Loucy (cell line): ENCODE data around the gene PPM1B.

Experiments used
- H2AFZ ChIP-seq: fragments of 200-600 bp; sonication (generic); 2 replicates; pipeline ENCODE4 v1.6.0; 2016; ENCODE audit warnings: antibody characterized with exemption, mild to moderate bottlenecking, low read length, moderate library complexity
- H3F3A ChIP-seq: fragments of 200-600 bp; 2 replicates; pipeline ENCODE4 v1.6.0; 2016; ENCODE audit warnings: antibody characterized with exemption, low read depth, mild to moderate bottlenecking
- H3K27me3 ChIP-seq: fragments of 200-600 bp; sonication (generic); 2 replicates; pipeline ENCODE4 v1.6.1; 2014; ENCODE audit warnings: low read length, mild to moderate bottlenecking; ENCODE audit not compliant: insufficient read depth, poor library complexity, severe bottlenecking
- H3K36me3 ChIP-seq: fragments of 200-600 bp; sonication (generic); 2 replicates; pipeline ENCODE4 v1.6.1; 2016; ENCODE audit warnings: low read length; ENCODE audit not compliant: insufficient read depth
- H3K4me1 ChIP-seq: fragments of 200-600 bp; sonication (generic); 2 replicates; pipeline ENCODE4 v1.5.1; 2014; ENCODE audit warnings: low read length, mild to moderate bottlenecking; ENCODE audit not compliant: insufficient read depth, poor library complexity, severe bottlenecking
- H3K4me2 ChIP-seq: fragments of 200-600 bp; sonication (generic); 2 replicates; pipeline ENCODE4 v1.6.0; 2014; ENCODE audit warnings: antibody characterized with exemption, low read length, low read depth, mild to moderate bottlenecking; ENCODE audit not compliant: poor library complexity, severe bottlenecking
- H3K4me3 ChIP-seq: fragments of 200-600 bp; sonication (generic); 2 replicates; pipeline ENCODE4 v1.5.1; 2014; ENCODE audit warnings: low read length, mild to moderate bottlenecking, mixed read lengths; ENCODE audit not compliant: poor library complexity, severe bottlenecking
- H3K79me2 ChIP-seq: fragments of 200-600 bp; sonication (generic); 2 replicates; pipeline ENCODE4 v1.6.1; 2014; ENCODE audit warnings: low read length; ENCODE audit not compliant: insufficient read depth
- H3K9ac ChIP-seq: fragments of 200-600 bp; sonication (generic); 2 replicates; pipeline ENCODE4 v1.6.0; 2014; ENCODE audit warnings: mild to moderate bottlenecking, low read depth, low read length, moderate library complexity; ENCODE audit not compliant: poor library complexity, severe bottlenecking
- H3K9me2 ChIP-seq: fragments of 200-600 bp; sonication (generic); replicated peaks from 2 replicates; pipeline ENCODE4 v1.6.1; 2016; ENCODE audit warnings: low read depth, low read length, mixed read lengths
- H3K9me3 ChIP-seq: fragments of 200-600 bp; sonication (generic); 2 replicates; pipeline ENCODE4 v1.6.1; 2014; ENCODE audit warnings: mild to moderate bottlenecking, antibody characterized with exemption, low read length, low read depth; ENCODE audit not compliant: insufficient read depth
- H4K20me1 ChIP-seq: fragments of 200-600 bp; sonication (generic); 2 replicates; pipeline ENCODE4 v1.6.0; 2014; ENCODE audit warnings: antibody characterized with exemption, low read length, mild to moderate bottlenecking; ENCODE audit not compliant: insufficient read depth, poor library complexity, severe bottlenecking
- CTCF ChIP-seq: fragments of 200-600 bp; sonication (generic); conservative IDR thresholded peaks from 2 replicates; pipeline ENCODE4 v1.5.1; 2014; ENCODE audit warnings: mild to moderate bottlenecking, antibody characterized with exemption, low read length
- EZH2phosphoT487 ChIP-seq: fragments of 200-600 bp; IDR thresholded peaks from 2 replicates; pipeline ENCODE4 v1.6.1; 2018; ENCODE audit warnings: antibody characterized with exemption, mild to moderate bottlenecking, moderate library complexity, borderline replicate concordance

PPM1B gene

GRCh38 chr2:44135296-44135695, 33.4 kb upstream of the PPM1B start:
- no peak for TF ChIP-seq CTCF
- no peak for TF ChIP-seq EZH2phosphoT487
- peaks cover 17% of the 10 kb centered on the region for H3K4me1 ChIP-seq
- H3K36me3 ChIP-seq, result no peaks in the 10 kb centered on the region
- H3K9me3 ChIP-seq, result peaks cover 6% of the 10 kb centered on the region
- no peaks in the 10 kb centered on the region for H3F3A ChIP-seq
- no peaks in the 10 kb centered on the region for H3K79me2 ChIP-seq
- H3K4me2 ChIP-seq, result no peak overlapping the region
- H4K20me1 ChIP-seq, result no peaks in the 10 kb centered on the region
- H3K9ac ChIP-seq, result no peak overlapping the region
- H3K9me2 ChIP-seq, result no peaks in the 10 kb centered on the region
- H3K4me3 ChIP-seq, result no peak overlapping the region
- no peaks in the 10 kb centered on the region for H3K27me3 ChIP-seq
- H2AFZ ChIP-seq, result no peak overlapping the region

- no peaks in the 10 kb centered on the region for H3K9me2 ChIP-seq
- H3K79me2 ChIP-seq, result no peaks in the 10 kb centered on the region
- H3K9ac ChIP-seq, result no peak overlapping the region
- H3F3A ChIP-seq, result no peaks in the 10 kb centered on the region
- H3K4me3 ChIP-seq, result no peak overlapping the region
- H3K27me3 ChIP-seq, result no peaks in the 10 kb centered on the region
- peaks cover 6% of the 10 kb centered on the region for H3K9me3 ChIP-seq
- H4K20me1 ChIP-seq, result no peaks in the 10 kb centered on the region
- TF ChIP-seq EZH2phosphoT487 (no peak), CTCF (no peak)
- H3K4me1 ChIP-seq, result peaks cover 14% of the 10 kb centered on the region
- H3K4me2 ChIP-seq, result no peak overlapping the region
- no peaks in the 10 kb centered on the region for H3K36me3 ChIP-seq
- no peak overlapping the region for H2AFZ ChIP-seq
Observed at GRCh38 chr2:44135771-44136170, 32.9 kb upstream of the PPM1B start.

- H4K20me1 ChIP-seq, result no peaks in the 10 kb centered on the region
- no peaks in the 10 kb centered on the region for H3K9me2 ChIP-seq
- H3K79me2 ChIP-seq, result no peaks in the 10 kb centered on the region
- H3K4me1 ChIP-seq, result peaks cover 14% of the 10 kb centered on the region
- H3K9me3 ChIP-seq, result peaks cover 4% of the 10 kb centered on the region
- no peak for TF ChIP-seq CTCF
- H3K27me3 ChIP-seq, result no peaks in the 10 kb centered on the region
- no peak overlapping the region for H3K4me3 ChIP-seq
- no peak overlapping the region for H2AFZ ChIP-seq
- no peaks in the 10 kb centered on the region for H3K36me3 ChIP-seq
- no peaks in the 10 kb centered on the region for H3F3A ChIP-seq
- no peak overlapping the region for H3K4me2 ChIP-seq
- H3K9ac ChIP-seq, result no peak overlapping the region
Observed at GRCh38 chr2:44136252-44136651, 32.4 kb upstream of the PPM1B start.
